Measurements from ENCODE around the gene ID3. TPM values are rescaled to one million over a fixed set of nuclear protein-coding genes. Genes with fewer than 3 reads are reported as not detected.
A peak's percentile ranks its signal among the peaks of the same experiment; 100 is the strongest.

ID3 gene
- total and polyA plus RNA-seq, 9 of the 15 experiments (the other 6 are each of a cell fraction or from before 2014, with no cell fraction given): 6.8 to 59.8 (median 23.5) TPM

GRCh38 chr1:23562137-23562876 is 3.0 kb upstream of the ID3 start (continued):
- peak; percentile 81 to 95 for TF ChIP-seq SIN3A (IDR thresholded peaks at IDR 0.05; ENCODE audit: borderline replicate concordance in 2 of 2, control insufficient read depth in 1 of 2, low read depth in 2 of 2, low read length in 2 of 2)
- no peak for TF ChIP-seq ARID3B (CRISPR knock-in tag; IDR thresholded peaks at IDR 0.05; ENCODE audit: borderline replicate concordance)
- TF ChIP-seq POLR2B (IDR thresholded peaks at IDR 0.05; ENCODE audit: low read depth, partially characterized antibody): peak; percentile 53
- TF ChIP-seq KLF16 (IDR thresholded peaks at IDR 0.05): 0 out of 2 replicates have a peak, but pooled peaks have one; percentile 25
- TF ChIP-seq SP1 (CRISPR knock-in tag; IDR thresholded peaks at IDR 0.05): peak; percentile 27; the same call in 1 of the 2 replicates
- TF ChIP-seq FOXK2 (conservative IDR thresholded peaks at IDR 0.05 in 1 of 2, IDR thresholded peaks at IDR 0.05 in 1 of 2; ENCODE audit: low read depth in 2 of 2): peak; percentile 93 to 94
- TF ChIP-seq, protein P1, sequence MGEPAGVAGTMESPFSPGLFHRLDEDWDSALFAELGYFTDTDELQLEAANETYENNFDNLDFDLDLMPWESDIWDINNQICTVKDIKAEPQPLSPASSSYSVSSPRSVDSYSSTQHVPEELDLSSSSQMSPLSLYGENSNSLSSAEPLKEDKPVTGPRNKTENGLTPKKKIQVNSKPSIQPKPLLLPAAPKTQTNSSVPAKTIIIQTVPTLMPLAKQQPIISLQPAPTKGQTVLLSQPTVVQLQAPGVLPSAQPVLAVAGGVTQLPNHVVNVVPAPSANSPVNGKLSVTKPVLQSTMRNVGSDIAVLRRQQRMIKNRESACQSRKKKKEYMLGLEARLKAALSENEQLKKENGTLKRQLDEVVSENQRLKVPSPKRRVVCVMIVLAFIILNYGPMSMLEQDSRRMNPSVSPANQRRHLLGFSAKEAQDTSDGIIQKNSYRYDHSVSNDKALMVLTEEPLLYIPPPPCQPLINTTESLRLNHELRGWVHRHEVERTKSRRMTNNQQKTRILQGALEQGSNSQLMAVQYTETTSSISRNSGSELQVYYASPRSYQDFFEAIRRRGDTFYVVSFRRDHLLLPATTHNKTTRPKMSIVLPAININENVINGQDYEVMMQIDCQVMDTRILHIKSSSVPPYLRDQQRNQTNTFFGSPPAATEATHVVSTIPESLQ (CRISPR knock-in tag; IDR thresholded peaks at IDR 0.05): no peak
- no peak for TF ChIP-seq ZNF174 (CRISPR knock-in tag; IDR thresholded peaks at IDR 0.05)
- TF ChIP-seq, protein P2, sequence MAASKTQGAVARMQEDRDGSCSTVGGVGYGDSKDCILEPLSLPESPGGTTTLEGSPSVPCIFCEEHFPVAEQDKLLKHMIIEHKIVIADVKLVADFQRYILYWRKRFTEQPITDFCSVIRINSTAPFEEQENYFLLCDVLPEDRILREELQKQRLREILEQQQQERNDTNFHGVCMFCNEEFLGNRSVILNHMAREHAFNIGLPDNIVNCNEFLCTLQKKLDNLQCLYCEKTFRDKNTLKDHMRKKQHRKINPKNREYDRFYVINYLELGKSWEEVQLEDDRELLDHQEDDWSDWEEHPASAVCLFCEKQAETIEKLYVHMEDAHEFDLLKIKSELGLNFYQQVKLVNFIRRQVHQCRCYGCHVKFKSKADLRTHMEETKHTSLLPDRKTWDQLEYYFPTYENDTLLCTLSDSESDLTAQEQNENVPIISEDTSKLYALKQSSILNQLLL (CRISPR knock-in tag; IDR thresholded peaks at IDR 0.05; ENCODE audit: borderline replicate concordance): no peak
- peak; percentile 17; the same call in 1 of the 2 replicates for TF ChIP-seq SAFB (IDR thresholded peaks at IDR 0.05; ENCODE audit: borderline replicate concordance, low read depth, low read length)
- no peak for TF ChIP-seq E4F1 (CRISPR knock-in tag; IDR thresholded peaks at IDR 0.05; ENCODE audit: borderline replicate concordance)
- TF ChIP-seq ZNF445 (CRISPR knock-in tag; IDR thresholded peaks at IDR 0.05; ENCODE audit: low read depth): no peak
- no peak for TF ChIP-seq CEBPG (CRISPR knock-in tag; IDR thresholded peaks at IDR 0.05)
- 0 out of 4 replicates have a peak, but pooled peaks of 1 of the 2 experiments have one; percentile 12 for TF ChIP-seq CEBPG (tag; conservative IDR thresholded peaks at IDR 0.05 in 1 of 2, IDR thresholded peaks at IDR 0.05 in 1 of 2)
- TF ChIP-seq ZFP1 (CRISPR knock-in tag; IDR thresholded peaks at IDR 0.05): no peak
- TF ChIP-seq ATF3 (IDR thresholded peaks at IDR 0.05): peak; percentile 40; the same call in 1 of the 2 replicates
- TF ChIP-seq ATF3 (CRISPR knock-in tag; conservative IDR thresholded peaks at IDR 0.05): no peak
- TF ChIP-seq MEIS2 (IDR thresholded peaks at IDR 0.05; ENCODE audit: partially characterized antibody): peak; percentile 29
